Subcutaneous abdominal adipose tissue (tissue), 5 donors: Measurements from ENCODE around the gene TSKU.

Experiments
- H3K27ac ChIP-seq: one replicate; pipeline ENCODE4 v1.7.0; 2013; ENCODE audit warnings: low read depth, mild to moderate bottlenecking, inconsistent platforms, low read length, moderate library complexity
- H3K27me3 ChIP-seq, 5 donors: one replicate each; pipeline ENCODE4 v1.7.0; 2013; ENCODE audit warnings: low read length in 5 of 5, inconsistent platforms in 1 of 5; ENCODE audit not compliant: control insufficient read depth in 5 of 5, insufficient read depth in 4 of 5
- H3K36me3 ChIP-seq, 5 donors: one replicate each; pipeline ENCODE4 v1.7.0; 2013; ENCODE audit warnings: low read length in 5 of 5; ENCODE audit not compliant: control insufficient read depth in 5 of 5, insufficient read depth in 5 of 5
- H3K4me1 ChIP-seq, 5 donors: one replicate each; pipeline ENCODE4 v1.7.0; 2013; ENCODE audit warnings: low read length in 5 of 5, mild to moderate bottlenecking in 3 of 5, moderate library complexity in 1 of 5; ENCODE audit not compliant: control insufficient read depth in 5 of 5, insufficient read depth in 5 of 5
- H3K4me3 ChIP-seq, 5 donors: one replicate each; pipeline ENCODE4 v1.7.0; 2013; ENCODE audit warnings: low read length in 5 of 5, low read depth in 1 of 5
- H3K9ac ChIP-seq, 5 donors: one replicate each; pipeline ENCODE4 v1.7.0; 2013; ENCODE audit warnings: low read length in 5 of 5, mild to moderate bottlenecking in 4 of 5, moderate library complexity in 3 of 5
- H3K9me3 ChIP-seq, 5 donors: one replicate each; pipeline ENCODE4 v1.7.0; 2013; ENCODE audit warnings: low read length in 5 of 5; ENCODE audit not compliant: control insufficient read depth in 5 of 5
- donor health status: healthy.
- donor health status: healthy.
- donor health status: healthy.
- donor health status: healthy.
- donor health status: healthy.

The TSKU gene

DNA sequence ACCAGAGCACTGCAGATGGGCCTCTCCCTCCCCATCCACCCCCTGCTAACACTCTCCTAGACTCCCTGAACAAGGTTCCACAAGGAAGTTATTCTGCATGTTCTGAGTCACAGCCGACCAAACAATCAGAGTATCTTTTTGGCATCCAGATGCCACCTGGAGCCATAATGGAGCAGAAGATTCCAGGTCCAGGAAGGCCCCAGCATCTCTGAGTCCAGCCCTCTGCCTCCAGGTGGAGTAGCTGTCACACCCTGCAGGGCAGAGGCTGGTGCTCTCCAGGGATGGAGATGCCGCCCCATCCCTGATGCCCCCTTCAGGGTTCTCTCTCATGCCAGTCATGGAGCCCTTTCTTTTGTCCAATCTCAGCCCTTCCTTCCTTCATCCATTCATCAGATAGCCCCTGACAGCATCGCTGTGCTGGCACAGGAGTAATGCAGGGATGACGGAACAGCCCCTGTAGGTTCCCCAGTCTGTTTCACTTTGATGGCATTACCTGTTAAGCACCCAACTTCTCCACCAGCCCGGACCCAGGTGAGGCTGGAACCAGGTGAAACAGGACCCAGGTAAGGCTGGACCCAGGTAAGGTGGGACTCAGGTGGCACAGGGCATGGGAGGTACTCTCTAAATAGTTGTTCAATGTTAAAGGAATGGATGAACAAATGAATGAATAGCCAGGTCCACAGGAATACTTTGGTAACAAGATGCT lies 20.1 kb upstream of the TSKU start:
- no peaks in the 10 kb centered on the region for H3K27me3 ChIP-seq
- no peak overlapping the region for H3K27ac ChIP-seq
- H3K4me1 ChIP-seq = peaks cover 11 to 53% (median 47%) of the 10 kb centered on the region in 5 donors
- no peak overlapping the region for H3K4me3 ChIP-seq
- peak overlapping the region in 1 of 5 donors; percentile 32 for H3K9ac ChIP-seq
- H3K36me3 ChIP-seq = no peaks in the 10 kb centered on the region
- no peaks in the 10 kb centered on the region for H3K9me3 ChIP-seq

DNA sequence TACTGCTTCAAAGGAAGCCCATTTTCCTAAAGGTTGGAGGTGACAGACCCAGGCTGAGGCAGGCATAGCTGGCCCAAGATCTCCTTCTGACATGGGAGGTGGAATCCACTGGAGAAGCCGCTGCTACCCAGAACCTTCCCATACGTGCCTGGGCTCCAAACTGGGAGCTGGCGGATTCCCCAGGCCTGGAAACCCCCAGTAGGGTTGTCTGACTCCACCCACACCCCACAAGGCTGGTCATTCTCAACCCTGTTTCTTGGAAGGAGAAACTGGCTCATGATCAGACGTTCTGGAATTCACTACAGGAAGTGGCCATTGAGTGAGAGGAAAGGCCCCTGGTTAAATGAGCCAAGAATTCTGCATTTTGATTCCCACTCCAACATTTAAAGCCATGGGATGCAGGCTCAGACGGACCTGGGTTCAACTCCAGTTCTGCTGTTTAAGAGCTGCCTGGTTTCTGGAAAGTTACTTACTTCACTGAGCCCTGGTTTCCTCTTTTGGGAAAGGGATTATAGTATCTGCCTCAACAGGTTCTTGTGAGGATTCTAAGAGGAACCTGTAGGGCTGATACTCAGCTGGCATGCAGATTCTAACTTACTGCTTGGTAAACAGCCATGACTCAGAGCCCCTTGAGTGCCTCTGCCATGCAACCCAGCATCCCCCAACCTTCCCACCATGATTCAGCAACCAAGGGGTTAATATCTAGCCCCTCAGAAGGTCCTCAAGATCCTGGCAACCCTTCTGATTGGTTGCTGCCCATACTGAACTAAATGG lies 19.4 kb upstream of the TSKU start:
- Histone ChIP-seq H3K27ac (no peak overlapping the region), H3K27me3 (no peaks in the 10 kb centered on the region), H3K4me1 (peaks cover 15 to 60% (median 54%) of the 10 kb centered on the region in 5 donors), H3K9me3 (no peaks in the 10 kb centered on the region), H3K9ac (peak overlapping the region in 2 of 5 donors; percentile 14 to 32), H3K36me3 (no peaks in the 10 kb centered on the region), H3K4me3 (no peak overlapping the region)

DNA sequence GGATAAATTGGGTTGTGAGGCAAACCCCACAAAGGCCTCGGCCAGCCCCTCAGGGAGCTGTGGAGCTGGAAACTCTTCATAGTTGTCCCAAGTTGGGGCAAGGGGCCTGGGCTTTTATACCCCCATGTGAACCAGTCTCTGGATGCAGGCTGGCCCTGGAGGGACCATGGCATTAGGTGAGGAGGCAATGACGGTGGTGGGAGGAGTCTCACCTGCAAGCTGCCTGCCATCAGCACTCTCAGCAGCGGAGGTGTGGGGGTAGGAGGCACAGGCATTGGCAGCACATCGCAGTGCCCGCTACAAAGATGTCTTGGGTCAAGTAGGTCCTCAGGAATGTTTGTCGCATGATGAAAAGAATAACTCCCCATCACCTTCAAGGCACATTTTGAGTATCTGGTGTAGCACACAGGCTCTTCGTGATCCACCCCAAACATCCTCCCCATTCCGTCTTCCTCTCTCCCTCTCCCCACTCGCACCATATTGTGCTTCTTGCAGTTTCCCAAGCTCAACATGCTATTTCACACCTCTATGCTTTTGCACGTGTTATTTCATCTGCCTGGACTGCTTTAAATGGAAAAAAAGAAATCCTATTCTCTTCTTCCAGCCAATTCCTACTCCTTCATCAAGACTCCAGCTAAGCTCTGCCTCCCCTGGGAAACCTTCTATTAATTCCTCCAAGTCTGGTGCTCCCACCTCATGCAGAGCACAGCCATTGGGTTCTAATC lies 18.1 kb upstream of the TSKU start:
- no peaks in the 10 kb centered on the region for H3K27me3 ChIP-seq
- H3K4me1 ChIP-seq = peaks cover 17 to 72% (median 65%) of the 10 kb centered on the region in 5 donors
- H3K9ac ChIP-seq = no peak overlapping the region
- H3K27ac ChIP-seq = no peak overlapping the region
- H3K36me3 ChIP-seq = no peaks in the 10 kb centered on the region
- no peak overlapping the region for H3K4me3 ChIP-seq
- H3K9me3 ChIP-seq = no peaks in the 10 kb centered on the region

DNA sequence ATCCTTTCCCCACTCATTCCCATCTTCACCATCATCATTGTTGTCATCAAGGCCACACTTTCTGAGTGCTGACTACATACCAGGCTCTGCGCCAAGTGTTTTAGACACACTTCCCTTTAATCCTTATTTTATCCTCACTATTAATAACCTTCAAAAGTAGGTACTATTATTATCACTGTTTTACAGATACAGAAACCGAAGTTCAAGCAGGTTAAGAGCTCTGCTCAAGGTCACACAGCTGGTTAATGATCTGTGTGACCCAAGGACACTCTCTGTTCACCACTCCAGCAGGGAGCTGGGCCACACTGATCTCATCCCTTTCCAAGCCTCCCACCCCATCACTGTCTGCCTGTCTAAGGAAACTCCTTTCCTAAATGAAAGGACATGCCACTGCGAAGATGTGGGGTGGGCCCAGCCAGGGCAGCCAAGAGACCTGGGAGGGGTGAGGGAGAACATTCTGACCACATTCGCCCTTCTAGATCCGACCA lies 17.2 kb upstream of the TSKU start:
- Histone ChIP-seq H3K27ac (no peak overlapping the region), H3K4me3 (no peak overlapping the region), H3K36me3 (no peaks in the 10 kb centered on the region), H3K9me3 (no peaks in the 10 kb centered on the region), H3K9ac (no peak overlapping the region), H3K4me1 (peaks cover 17 to 78% (median 73%) of the 10 kb centered on the region in 5 donors), H3K27me3 (no peaks in the 10 kb centered on the region)

DNA sequence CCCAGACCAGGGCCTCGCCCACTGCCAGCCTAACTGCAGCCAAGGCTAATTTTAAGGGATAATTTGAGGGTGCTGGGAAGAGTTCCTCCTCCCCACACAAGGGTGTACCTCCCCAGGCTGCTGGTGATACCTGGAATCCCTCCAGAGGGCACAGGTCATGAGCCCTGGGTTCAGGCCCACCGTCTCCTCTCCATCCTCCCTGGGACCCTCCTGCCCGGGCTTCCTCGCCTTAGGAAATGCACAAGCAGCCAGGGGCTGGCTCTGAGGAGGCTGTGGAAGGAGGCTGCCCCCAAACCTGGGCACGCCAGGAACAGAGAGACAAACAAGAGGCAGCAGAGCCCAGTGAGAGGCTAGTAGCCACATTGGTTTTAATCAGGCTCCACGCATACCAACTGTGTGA lies 16.6 kb upstream of the TSKU start:
- Histone ChIP-seq H3K27me3 (no peaks in the 10 kb centered on the region), H3K36me3 (no peaks in the 10 kb centered on the region), H3K27ac (no peak overlapping the region), H3K4me1 (peaks cover 17 to 84% (median 79%) of the 10 kb centered on the region in 5 donors), H3K9me3 (no peaks in the 10 kb centered on the region), H3K9ac (no peak overlapping the region), H3K4me3 (no peak overlapping the region)

DNA sequence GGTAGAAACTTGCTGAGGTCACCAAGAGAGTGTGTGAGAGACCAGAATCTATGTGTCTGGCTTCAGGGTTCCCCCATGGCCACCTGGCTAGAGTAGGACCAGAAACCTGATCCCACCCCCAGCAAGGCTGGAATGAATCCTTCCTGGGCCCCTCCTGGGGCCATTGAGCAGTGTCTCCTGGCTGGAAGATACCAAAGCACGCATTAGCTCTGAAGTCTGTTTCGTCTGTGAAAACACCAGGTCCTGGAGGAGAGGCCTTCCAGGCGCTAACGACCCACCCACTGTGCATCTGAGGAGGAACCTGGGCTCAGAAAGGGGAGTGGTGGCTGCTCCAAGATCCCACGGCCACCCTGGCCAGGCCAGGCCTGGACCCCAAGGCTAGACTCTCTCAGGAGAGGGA lies 15.5 kb upstream of the TSKU start:
- H3K4me3 ChIP-seq = peak overlapping the region in 4 of 5 donors; percentile 24 to 65 (median 51)

DNA sequence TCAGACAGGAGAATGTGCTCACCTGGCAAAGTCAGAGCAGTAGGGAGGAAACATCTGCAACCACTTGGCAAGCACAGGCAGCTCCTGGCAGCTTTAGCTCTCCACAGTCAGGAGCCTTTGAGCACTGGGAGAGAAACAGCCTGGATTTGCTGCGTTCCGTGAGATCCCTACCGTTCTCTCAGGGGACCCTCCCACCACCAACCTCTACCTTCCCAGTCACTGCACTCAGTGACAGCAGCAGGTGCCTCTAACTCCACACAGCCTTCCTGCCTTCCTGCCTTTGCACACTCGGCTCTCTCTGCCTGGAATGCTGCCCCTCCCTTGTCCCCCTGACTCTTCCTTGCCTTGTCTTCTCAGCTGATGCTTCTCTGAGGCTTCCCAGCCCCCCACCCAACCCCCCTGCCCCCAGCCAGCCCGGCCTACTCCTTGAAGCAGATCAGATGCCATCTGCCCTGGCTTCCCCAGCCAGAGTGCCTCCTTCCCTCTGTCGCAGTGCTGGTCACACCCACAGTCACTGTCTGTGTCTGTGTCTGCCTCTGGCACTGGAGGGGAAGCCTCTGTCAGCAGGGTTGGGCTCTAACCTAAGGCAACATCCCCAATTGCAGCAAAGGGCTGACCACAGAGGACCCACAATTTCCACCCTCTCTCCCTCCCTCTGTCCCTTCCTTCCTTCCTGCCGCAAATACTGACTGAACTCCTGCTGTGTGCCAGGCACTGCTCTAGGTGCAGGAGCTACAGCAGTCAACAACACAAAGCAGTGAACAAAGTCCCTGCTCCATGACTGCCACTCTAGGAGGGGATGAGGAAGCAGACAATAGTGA lies 14.9 kb upstream of the TSKU start:
- peak overlapping the region; percentile 20 for H3K27ac ChIP-seq
- H3K9ac ChIP-seq = peak overlapping the region in 4 of 5 donors; percentile 12 to 44 (median 42)
- H3K4me1 ChIP-seq = peaks cover 21 to 93% (median 90%) of the 10 kb centered on the region in 5 donors
- H3K4me3 ChIP-seq = peak overlapping the region; percentile 24 to 65 (median 44)
- H3K9me3 ChIP-seq = no peaks in the 10 kb centered on the region
- H3K36me3 ChIP-seq = no peaks in the 10 kb centered on the region
- H3K27me3 ChIP-seq = no peaks in the 10 kb centered on the region

More for the DNA sequence above, 15.5 kb upstream of the TSKU start:
- Histone ChIP-seq H3K27me3 (no peaks in the 10 kb centered on the region), H3K4me1 (peaks cover 17 to 93% (median 88%) of the 10 kb centered on the region in 5 donors), H3K36me3 (no peaks in the 10 kb centered on the region), H3K9me3 (no peaks in the 10 kb centered on the region), H3K27ac (no peak overlapping the region), H3K9ac (peak overlapping the region in 2 of 5 donors; percentile 12 to 44)

DNA sequence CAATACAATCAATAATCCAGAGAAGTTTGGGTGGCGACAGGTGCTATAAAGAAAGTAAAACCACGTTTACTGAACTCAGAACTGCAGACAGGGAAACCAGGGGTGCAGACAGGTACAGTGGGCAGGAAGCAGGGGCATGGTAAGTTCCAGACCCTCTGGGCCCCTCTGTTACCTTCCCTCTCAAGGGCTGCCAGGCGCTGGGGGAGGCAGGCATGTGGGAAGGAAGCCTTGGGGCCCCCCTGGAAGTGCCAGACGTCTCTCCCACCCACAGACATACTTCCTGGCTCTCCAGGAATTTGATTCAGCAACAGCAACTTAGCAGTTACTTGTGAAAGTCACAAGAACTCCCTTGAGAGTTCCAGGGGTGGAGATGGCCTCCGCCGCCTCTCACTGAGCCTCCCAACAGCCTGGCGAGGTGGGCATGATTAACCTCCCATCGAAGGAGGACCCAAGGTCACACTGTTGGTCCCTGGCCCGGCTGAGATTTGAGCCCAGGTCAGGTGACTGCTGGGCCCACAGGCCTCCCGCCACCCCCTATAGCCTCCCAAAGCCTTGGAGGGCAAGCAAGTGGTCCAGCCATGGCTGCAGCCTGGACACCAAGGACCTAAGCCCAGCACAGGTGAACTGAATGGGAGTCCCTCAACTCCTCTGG lies 14.1 kb upstream of the TSKU start:
- peaks cover 16 to 93% (median 90%) of the 10 kb centered on the region in 5 donors for H3K4me1 ChIP-seq
- H3K36me3 ChIP-seq = no peaks in the 10 kb centered on the region
- peak overlapping the region in 4 of 5 donors; percentile 3 to 58 (median 32) for H3K4me3 ChIP-seq
- peak overlapping the region; percentile 20 for H3K27ac ChIP-seq
- H3K9me3 ChIP-seq = no peaks in the 10 kb centered on the region
- peak overlapping the region in 2 of 5 donors; percentile 36 to 42 for H3K9ac ChIP-seq
- no peaks in the 10 kb centered on the region for H3K27me3 ChIP-seq
